GM18526 (cell line): ENCODE data around the gene MED13L.

Experiments
- POLR2A ChIP-seq: IDR thresholded peaks from 3 replicates; pipeline ENCODE4 v1.6.1; 2011; ENCODE audit not compliant: insufficient read length; ENCODE audit errors: extremely low read depth

The MED13L gene

GRCh38 chr12:115964214-115964613 lies 313.3 kb downstream of the MED13L start:
- TF ChIP-seq POLR2A, result no peak

GRCh38 chr12:115962216-115962615 lies 315.3 kb downstream of the MED13L start:
- TF ChIP-seq POLR2A, result no peak

- no peak for TF ChIP-seq POLR2A
Observed at GRCh38 chr12:115960868-115961802, 316.4 kb downstream of the MED13L start.

GRCh38 chr12:115957686-115958290 lies 319.7 kb downstream of the MED13L start:
- TF ChIP-seq POLR2A, result no peak

GRCh38 chr12:115956659-115957058 lies 320.8 kb downstream of the MED13L start:
- no peak for TF ChIP-seq POLR2A

GRCh38 chr12:115956236-115956635 lies 321.3 kb downstream of the MED13L start:
- no peak for TF ChIP-seq POLR2A

GRCh38 chr12:115953450-115953849 lies 324.0 kb downstream of the MED13L start:
- no peak for TF ChIP-seq POLR2A

GRCh38 chr12:115953031-115953430 lies 324.5 kb downstream of the MED13L start:
- no peak for TF ChIP-seq POLR2A

- no peak for TF ChIP-seq POLR2A
Observed at GRCh38 chr12:115950959-115951358, 326.5 kb downstream of the MED13L start.

- no peak for TF ChIP-seq POLR2A
Observed at GRCh38 chr12:115949675-115950074, 327.8 kb downstream of the MED13L start.

GRCh38 chr12:115947696-115948062 lies 329.8 kb downstream of the MED13L start:
- no peak for TF ChIP-seq POLR2A

GRCh38 chr12:115946867-115947695 lies 330.4 kb downstream of the MED13L start:
- no peak for TF ChIP-seq POLR2A

- no peak for TF ChIP-seq POLR2A
Observed at GRCh38 chr12:115946092-115946491, 331.4 kb downstream of the MED13L start.

- no peak for TF ChIP-seq POLR2A
Observed at GRCh38 chr12:115945491-115945885, 332.0 kb downstream of the MED13L start.

GRCh38 chr12:115944837-115945490 lies 332.5 kb downstream of the MED13L start:
- no peak for TF ChIP-seq POLR2A
